Body of pancreas (tissue), 4 donors: ENCODE measurements around the gene LRIG1. TPM values are rescaled to one million over a fixed set of nuclear protein-coding genes. Genes with fewer than 3 reads are reported as not detected.
A peak's percentile ranks its signal among the peaks of the same experiment; 100 is the strongest.

Experiments used
- ATAC-seq: fragments of 150-250 bp; one replicate; pipeline ENCODE4 v1.9.1; 2016
- DNase-seq, 4 donors: peaks; one replicate each; pipeline ENCODE4 v3.0.0-alpha.2; 2019
- H3K27ac ChIP-seq, 4 donors: fragments of 200-600 bp; sonication (generic); 1 replicate in 3 of 4; 2 replicates in 1 of 4; pipeline versions ENCODE4 v1.5.1 to v1.6.1; 2016 to 2019; ENCODE audit warnings: mild to moderate bottlenecking in 1 of 4, mixed read lengths in 1 of 4, moderate library complexity in 1 of 4
- H3K27me3 ChIP-seq, 2 donors: fragments of 200-600 bp; sonication (generic); one replicate each; pipeline ENCODE4 v1.6.0; 2016; ENCODE audit warnings: mild to moderate bottlenecking in 1 of 2
- H3K36me3 ChIP-seq, 2 donors: fragments of 200-600 bp; sonication (generic); replicated peaks in 1 of 2; 2 replicates each; pipeline ENCODE4 v1.5.1; 2016; ENCODE audit warnings: low read depth in 2 of 2; ENCODE audit not compliant: insufficient read depth in 1 of 2
- H3K4me1 ChIP-seq: fragments of 200-600 bp; sonication (generic); one replicate; pipeline ENCODE4 v1.6.0; 2016
- H3K4me3 ChIP-seq, 2 donors: fragments of 200-600 bp; sonication (generic); 1 replicate in 1 of 2; 2 replicates in 1 of 2; pipeline ENCODE4 v1.5.1; 2016 to 2019
- H3K9me3 ChIP-seq, 3 donors: fragments of 200-600 bp; sonication (generic); 1 replicate in 2 of 3; 2 replicates in 1 of 3; pipeline ENCODE4 v1.5.1; 2016
- CTCF ChIP-seq, 7 experiments: fragments of 450-650 bp in 4 of 7; fragments of 200-600 bp in 3 of 7; sonication (generic) in 3 of 7; IDR thresholded peaks; one replicate each; pipeline ENCODE4 v1.5.1; 2016 to 2019; ENCODE audit warnings: antibody characterized with exemption in 7 of 7
- POLR2A ChIP-seq, 3 donors: fragments of 450-650 bp; IDR thresholded peaks; one replicate each; pipeline ENCODE4 v1.6.1; 2016; ENCODE audit warnings: antibody characterized with exemption in 3 of 3, mild to moderate bottlenecking in 2 of 3
- WGBS, 2 donors: methylation state at CpG; one replicate each; pipeline ENCODE4 v1.1.5; 2017; 5-methylcytosine and 5-hydroxymethylcytosine counted together
- intact Hi-C: fragments of 100-400 bp; cut with DNase I; formaldehyde crosslinking; loops from one replicate; pipeline ENCODE4 v1.15.1; 2023
- total RNA-seq, 2 donors: library from RNA; depleted of rRNA; stranded (reverse); fragments of >200 nt; gene quantifications; one replicate each; pipeline ENCODE4 v1.1.0, GENCODE V29; 2016

LRIG1 gene
- total RNA-seq, 2 donors from 2014 or later: 111 to 114 TPM

GRCh38 chr3:66488492-66488891, 12.3 kb downstream of the LRIG1 start:
- Histone ChIP-seq H3K36me3 (no peaks in the 10 kb centered on the region), H3K4me3 (no peak overlapping the region), H3K27me3 (no peaks in the 10 kb centered on the region), H3K27ac (peak overlapping the region in 1 of 4 donors; percentile 79), H3K9me3 (no peaks in the 10 kb centered on the region), H3K4me1 (peaks cover 93% of the 10 kb centered on the region)
- WGBS, 2 donors: 69 to 73% methylated on average over 4 of the region's 4 CpGs
- no peak for TF ChIP-seq CTCF (IDR thresholded peaks at IDR 0.05)
- no peak for TF ChIP-seq POLR2A (IDR thresholded peaks at IDR 0.05)
- DNase-seq (no peak), ATAC-seq (no peak)
- intact Hi-C loops: no loop called here

GRCh38 chr3:66487465-66487864, 13.4 kb downstream of the LRIG1 start:
- no peaks in the 10 kb centered on the region for H3K36me3 ChIP-seq
- no peak for ATAC-seq

GRCh38 chr3:66486646-66487045, 14.2 kb downstream of the LRIG1 start:
- no peak for ATAC-seq
- intact Hi-C loops: no loop called here
- Histone ChIP-seq H3K27ac (peak overlapping the region; percentile 71 to 84 (median 82)), H3K36me3 (no peaks in the 10 kb centered on the region), H3K4me1 (peaks cover 93% of the 10 kb centered on the region), H3K9me3 (no peaks in the 10 kb centered on the region), H3K27me3 (no peaks in the 10 kb centered on the region), H3K4me3 (no peak overlapping the region)
- TF ChIP-seq CTCF (IDR thresholded peaks at IDR 0.05) (no peak), POLR2A (IDR thresholded peaks at IDR 0.05) (no peak)
- DNase-seq: no peak
- WGBS, 2 donors: 39 to 43% methylated on average over 5 of the region's 5 CpGs

More at GRCh38 chr3:66487465-66487864, 13.4 kb downstream of the LRIG1 start:
- 33 to 36% methylated on average over 5 of the region's 5 CpGs for WGBS, 2 donors
- TF ChIP-seq POLR2A (IDR thresholded peaks at IDR 0.05) (no peak), CTCF (IDR thresholded peaks at IDR 0.05) (no peak)
- DNase-seq: no peak
- Histone ChIP-seq H3K4me1 (peaks cover 93% of the 10 kb centered on the region), H3K27ac (peak overlapping the region; percentile 16 to 84 (median 55)), H3K27me3 (no peaks in the 10 kb centered on the region), H3K9me3 (no peaks in the 10 kb centered on the region), H3K4me3 (no peak overlapping the region)
- intact Hi-C loops: no loop called here

GRCh38 chr3:66486202-66486601, 14.6 kb downstream of the LRIG1 start:
- Histone ChIP-seq H3K27me3 (no peaks in the 10 kb centered on the region), H3K36me3 (no peaks in the 10 kb centered on the region), H3K4me1 (peaks cover 93% of the 10 kb centered on the region), H3K27ac (peak overlapping the region; percentile 71 to 84 (median 82)), H3K4me3 (no peak overlapping the region), H3K9me3 (no peaks in the 10 kb centered on the region)
- 42 to 48% methylated on average over 6 of the region's 6 CpGs for WGBS, 2 donors
- DNase-seq: no peak
- intact Hi-C loops: no loop called here
- no peak for ATAC-seq
- TF ChIP-seq POLR2A (IDR thresholded peaks at IDR 0.05): no peak
- no peak for TF ChIP-seq CTCF (IDR thresholded peaks at IDR 0.05)

- no peak for ATAC-seq
- Histone ChIP-seq H3K9me3 (no peaks in the 10 kb centered on the region), H3K4me1 (peaks cover 93% of the 10 kb centered on the region), H3K27ac (peak overlapping the region; percentile 71 to 84 (median 82)), H3K4me3 (no peak overlapping the region), H3K36me3 (no peaks in the 10 kb centered on the region), H3K27me3 (no peaks in the 10 kb centered on the region)
- intact Hi-C loops: no loop called here
- no peak for DNase-seq
- 45 to 47% methylated on average over 12 of the region's 12 CpGs for WGBS, 2 donors
- TF ChIP-seq POLR2A (IDR thresholded peaks at IDR 0.05): no peak
- no peak for TF ChIP-seq CTCF (IDR thresholded peaks at IDR 0.05)
Observed at GRCh38 chr3:66485291-66485968, 15.4 kb downstream of the LRIG1 start.
